ENCODE measurements around the gene PRDM4. TPM values are rescaled to one million over a fixed set of nuclear protein-coding genes. Genes with fewer than 3 reads are reported as not detected.

PRDM4 gene, protein sequence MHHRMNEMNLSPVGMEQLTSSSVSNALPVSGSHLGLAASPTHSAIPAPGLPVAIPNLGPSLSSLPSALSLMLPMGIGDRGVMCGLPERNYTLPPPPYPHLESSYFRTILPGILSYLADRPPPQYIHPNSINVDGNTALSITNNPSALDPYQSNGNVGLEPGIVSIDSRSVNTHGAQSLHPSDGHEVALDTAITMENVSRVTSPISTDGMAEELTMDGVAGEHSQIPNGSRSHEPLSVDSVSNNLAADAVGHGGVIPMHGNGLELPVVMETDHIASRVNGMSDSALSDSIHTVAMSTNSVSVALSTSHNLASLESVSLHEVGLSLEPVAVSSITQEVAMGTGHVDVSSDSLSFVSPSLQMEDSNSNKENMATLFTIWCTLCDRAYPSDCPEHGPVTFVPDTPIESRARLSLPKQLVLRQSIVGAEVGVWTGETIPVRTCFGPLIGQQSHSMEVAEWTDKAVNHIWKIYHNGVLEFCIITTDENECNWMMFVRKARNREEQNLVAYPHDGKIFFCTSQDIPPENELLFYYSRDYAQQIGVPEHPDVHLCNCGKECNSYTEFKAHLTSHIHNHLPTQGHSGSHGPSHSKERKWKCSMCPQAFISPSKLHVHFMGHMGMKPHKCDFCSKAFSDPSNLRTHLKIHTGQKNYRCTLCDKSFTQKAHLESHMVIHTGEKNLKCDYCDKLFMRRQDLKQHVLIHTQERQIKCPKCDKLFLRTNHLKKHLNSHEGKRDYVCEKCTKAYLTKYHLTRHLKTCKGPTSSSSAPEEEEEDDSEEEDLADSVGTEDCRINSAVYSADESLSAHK
- total RNA-seq, result 10 to 100 TPM; 19.3 to 21.7 TPM

DNA sequence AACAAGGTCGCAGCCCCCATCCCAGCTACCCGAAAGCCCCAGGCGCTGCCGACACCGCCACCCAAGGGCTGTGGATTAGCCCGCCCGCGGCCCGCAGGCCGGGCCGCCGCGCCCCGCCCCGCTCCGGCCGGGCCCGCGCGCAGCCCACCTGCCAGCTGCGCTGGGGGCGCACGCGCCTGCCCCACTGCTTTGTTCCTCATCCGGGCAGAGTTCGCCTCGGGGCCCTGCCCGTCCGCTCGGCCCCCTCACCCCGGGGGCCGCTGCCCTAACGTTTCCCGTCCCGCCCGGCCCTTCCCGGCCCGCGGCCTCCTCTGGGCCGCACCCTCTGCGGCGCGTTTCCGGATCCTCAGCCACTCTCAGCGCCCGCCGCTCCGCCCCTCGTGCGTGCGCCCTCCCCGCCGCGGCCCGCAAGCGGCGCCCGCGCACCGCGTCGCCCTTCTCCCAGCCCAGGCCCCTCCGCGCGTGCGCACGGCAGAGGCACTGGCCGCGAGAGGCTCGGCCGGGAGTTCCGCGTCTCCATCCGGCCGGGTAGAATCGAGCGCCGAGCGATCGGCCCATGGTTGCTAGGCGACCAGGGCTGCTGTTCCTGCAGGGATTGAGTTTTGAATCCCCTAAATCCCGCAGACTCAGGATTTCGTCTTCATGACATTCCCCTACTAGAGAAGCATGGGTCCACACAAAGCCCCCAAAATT is at the start of gene PRDM4:
PRDM4 (minus strand) TSS at position 329 of the 693 bp plus-strand sequence. CDS start 622 bp downstream, outside the sequence.
- H3K36me3 Mint-ChIP-seq (ENCODE audit: low read depth), result peaks cover 17% of the 10 kb centered on the region
- no peaks in the 10 kb centered on the region for H3K9me3 Mint-ChIP-seq
- peak; percentile 95 for ATAC-seq
- no peak for TF ChIP-seq CTCF (IDR thresholded peaks at IDR 0.05)
- no peaks in the 10 kb centered on the region for H3K27me3 Mint-ChIP-seq
- POLR2A ChIA-PET, result interaction anchor here (0.6 to 3.8 kb wide), 3 partner anchors 12 to 77 kb away, joined by 3 to 13 read pairs (median 3); partner anchors contain the start of gene PWP1
- DNase-seq, result peak; percentile 89
- H3K27ac Mint-ChIP-seq, result peak within 1 kb of the TSS; percentile 89
- CTCF ChIA-PET, result interaction anchor here (1.0 kb wide), 1 partner anchor 751 kb away, joined by 3 read pairs; no protein-coding TSS in a partner anchor
- peaks cover 25% of the 10 kb centered on the region for H3K4me1 Mint-ChIP-seq (ENCODE audit: low read depth)
- intact Hi-C loops (cut with micrococcal nuclease), result loop anchor here (5.0 kb wide), 1 partner anchor 126 kb away; no protein-coding TSS in a partner anchor
- H3K4me3 Mint-ChIP-seq, result peak within 1 kb of the TSS; percentile 92

- DNase-seq, result no peak
- Mint-ChIP-seq H3K36me3 (ENCODE audit: low read depth) (no peaks in the 10 kb centered on the region), H3K4me1 (ENCODE audit: low read depth) (no peaks in the 10 kb centered on the region), H3K27me3 (no peaks in the 10 kb centered on the region), H3K4me3 (no peak overlapping the region), H3K27ac (no peak overlapping the region), H3K9me3 (no peaks in the 10 kb centered on the region)
- ChIA-PET POLR2A (no interaction called here), CTCF (no interaction called here)
- intact Hi-C loops (cut with micrococcal nuclease), result no loop called here
- TF ChIP-seq CTCF (IDR thresholded peaks at IDR 0.05), result no peak
- no peak for ATAC-seq
Observed at GRCh38 chr12:107807471-107808150, 46.7 kb upstream of the PRDM4 start.

GRCh38 chr12:107805488-107806180 is 44.7 kb upstream of the PRDM4 start:
- CTCF ChIA-PET, result no interaction called here
- no peaks in the 10 kb centered on the region for H3K9me3 Mint-ChIP-seq
- no peaks in the 10 kb centered on the region for H3K36me3 Mint-ChIP-seq (ENCODE audit: low read depth)
- no peak overlapping the region for H3K4me3 Mint-ChIP-seq
- H3K27me3 Mint-ChIP-seq, result peaks cover 3% of the 10 kb centered on the region
- no peak for TF ChIP-seq CTCF (IDR thresholded peaks at IDR 0.05)
- no peaks in the 10 kb centered on the region for H3K4me1 Mint-ChIP-seq (ENCODE audit: low read depth)
- no peak for DNase-seq
- no peak for ATAC-seq
- intact Hi-C loops (cut with micrococcal nuclease), result no loop called here
- POLR2A ChIA-PET, result no interaction called here
- H3K27ac Mint-ChIP-seq, result no peak overlapping the region

DNA sequence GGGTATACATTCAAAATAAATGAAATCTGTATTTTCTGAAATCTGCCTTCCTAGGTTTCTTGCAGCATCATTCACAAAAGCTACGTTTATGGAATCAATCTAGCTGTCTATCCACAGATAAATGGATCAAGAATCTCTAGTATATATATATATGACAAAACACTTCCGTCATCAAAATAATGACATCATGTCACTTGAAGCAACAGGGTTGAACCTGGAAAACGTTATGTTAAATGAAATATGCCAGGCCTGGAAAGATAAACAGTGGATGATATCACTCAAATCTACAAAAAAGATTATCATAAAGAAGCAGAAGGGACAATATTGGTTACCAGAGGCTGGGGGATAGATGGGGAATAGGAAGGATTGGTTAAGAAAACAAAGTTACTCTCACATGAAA is 42.2 kb upstream of the PRDM4 start:
- DNase-seq (no peak), ATAC-seq (no peak)
- Mint-ChIP-seq H3K27me3 (peaks cover 5% of the 10 kb centered on the region), H3K27ac (no peak overlapping the region), H3K4me3 (no peak overlapping the region), H3K9me3 (no peaks in the 10 kb centered on the region), H3K4me1 (ENCODE audit: low read depth) (no peaks in the 10 kb centered on the region), H3K36me3 (ENCODE audit: low read depth) (no peaks in the 10 kb centered on the region)
- CTCF ChIA-PET, result no interaction called here
- intact Hi-C loops (cut with micrococcal nuclease), result no loop called here
- no peak for TF ChIP-seq CTCF (IDR thresholded peaks at IDR 0.05)
- POLR2A ChIA-PET, result no interaction called here

Data from activated CD8-positive, alpha-beta T cell treated with anti-CD3 and anti-CD28 coated beads for 36 hours (primary cell).